ENCODE results near the gene SLCO2B1. TPM values are rescaled to one million over a fixed set of nuclear protein-coding genes. Genes with fewer than 3 reads are reported as not detected.

Gene SLCO2B1
- total and polyA plus RNA-seq, 2 experiments from 2014 or later: not detected

GRCh38 chr11:75143420-75143731, 7.5 kb upstream of the SLCO2B1 start:
- ATAC-seq (no peak), DNase-seq (ENCODE audit: low spot score) (no peak)
- Histone ChIP-seq H3K36me3 (ENCODE audit: insufficient read depth) (no peaks in the 10 kb centered on the region), H2AFZ (peak overlapping the region; percentile 80), H3K9me2 (ENCODE audit: insufficient read depth) (no peaks in the 10 kb centered on the region), H3K4me2 (no peak overlapping the region), H3K79me2 (replicated peaks; ENCODE audit: insufficient read depth) (no peaks in the 10 kb centered on the region), H3K4me3 (no peak overlapping the region), H3K27me3 (ENCODE audit: insufficient read depth) (no peaks in the 10 kb centered on the region), H3K4me1 (ENCODE audit: insufficient read depth) (no peaks in the 10 kb centered on the region; the same call in 1 of the 2 replicates), H4K20me1 (replicated peaks; ENCODE audit: insufficient read depth) (no peaks in the 10 kb centered on the region), H3F3A (replicated peaks; ENCODE audit: low read depth) (no peaks in the 10 kb centered on the region), H3K27ac (ENCODE audit: low read depth) (no peak overlapping the region)
- H3K4me3 Mint-ChIP-seq: no peak overlapping the region
- no peaks in the 10 kb centered on the region for H3K36me3 Mint-ChIP-seq (ENCODE audit: low read depth)
- no peak overlapping the region for H3K27ac Mint-ChIP-seq
- H3K27me3 Mint-ChIP-seq (ENCODE audit: insufficient read depth, low read depth, poor library complexity): peaks cover 29% of the 10 kb centered on the region
- no peak for TF ChIP-seq ZNF331 (CRISPR knock-in tag; IDR thresholded peaks at IDR 0.05; ENCODE audit: low read depth)
- no peak for TF ChIP-seq JUNB (IDR thresholded peaks at IDR 0.05; ENCODE audit: unreplicated experiment)
- no peak for TF ChIP-seq CTCF (conservative IDR thresholded peaks at IDR 0.05; ENCODE audit: low read depth in 2 of 2)
- TF ChIP-seq EZH2phosphoT487 (IDR thresholded peaks at IDR 0.05; ENCODE audit: unreplicated experiment): no peak
- no peak for TF ChIP-seq EZH2 (IDR thresholded peaks at IDR 0.05; ENCODE audit: low read depth, unreplicated experiment)
- no peak for TF ChIP-seq ETS1 (IDR thresholded peaks at IDR 0.05)
- TF ChIP-seq NANOG (IDR thresholded peaks at IDR 0.05; ENCODE audit: borderline replicate concordance): no peak
- TF ChIP-seq ZNF114 (CRISPR knock-in tag; IDR thresholded peaks at IDR 0.05): no peak
- no peak for TF ChIP-seq STAT1 (IDR thresholded peaks at IDR 0.05; ENCODE audit: unreplicated experiment)
- peaks cover 7% of the 10 kb centered on the region for H3K4me1 Mint-ChIP-seq
- no peaks in the 10 kb centered on the region; the same call in 2 of the 3 replicates for H3K9me3 Mint-ChIP-seq

GRCh38 chr11:75144716-75145014, 6.2 kb upstream of the SLCO2B1 start:
- Histone ChIP-seq H3K4me2 (no peak overlapping the region), H3K27me3 (ENCODE audit: insufficient read depth) (no peaks in the 10 kb centered on the region), H2AFZ (no peak overlapping the region), H3K27ac (ENCODE audit: low read depth) (no peak overlapping the region), H3K4me3 (no peak overlapping the region), H3F3A (replicated peaks; ENCODE audit: low read depth) (no peaks in the 10 kb centered on the region), H3K36me3 (ENCODE audit: insufficient read depth) (no peaks in the 10 kb centered on the region), H3K9me2 (ENCODE audit: insufficient read depth) (no peaks in the 10 kb centered on the region), H3K4me1 (ENCODE audit: insufficient read depth) (no peaks in the 10 kb centered on the region; the same call in 1 of the 2 replicates), H3K79me2 (replicated peaks; ENCODE audit: insufficient read depth) (no peaks in the 10 kb centered on the region), H4K20me1 (replicated peaks; ENCODE audit: insufficient read depth) (no peaks in the 10 kb centered on the region)
- Mint-ChIP-seq H3K27me3 (ENCODE audit: insufficient read depth, low read depth, poor library complexity) (peaks cover 26% of the 10 kb centered on the region), H3K9me3 (no peaks in the 10 kb centered on the region; the same call in 2 of the 3 replicates), H3K4me3 (no peak overlapping the region), H3K4me1 (peaks cover 7% of the 10 kb centered on the region), H3K27ac (no peak overlapping the region), H3K36me3 (ENCODE audit: low read depth) (no peaks in the 10 kb centered on the region)
- DNase-seq (ENCODE audit: low spot score) (no peak), ATAC-seq (no peak)
- TF ChIP-seq ETS1 (IDR thresholded peaks at IDR 0.05): no peak
- no peak for TF ChIP-seq CREB1 (CRISPR knock-in tag; IDR thresholded peaks at IDR 0.05; ENCODE audit: low read depth)
- TF ChIP-seq ZNF331 (CRISPR knock-in tag; IDR thresholded peaks at IDR 0.05; ENCODE audit: low read depth): no peak
- TF ChIP-seq NANOG (IDR thresholded peaks at IDR 0.05; ENCODE audit: borderline replicate concordance): no peak
- TF ChIP-seq ZNF114 (CRISPR knock-in tag; IDR thresholded peaks at IDR 0.05): no peak
- no peak for TF ChIP-seq JUNB (IDR thresholded peaks at IDR 0.05; ENCODE audit: unreplicated experiment)
- TF ChIP-seq POLR2AphosphoS5 (IDR thresholded peaks at IDR 0.05; ENCODE audit: low read depth): no peak
- TF ChIP-seq REST (IDR thresholded peaks at IDR 0.05; ENCODE audit: unreplicated experiment): no peak
- TF ChIP-seq EZH2phosphoT487 (IDR thresholded peaks at IDR 0.05; ENCODE audit: unreplicated experiment): no peak
- TF ChIP-seq STAT1 (IDR thresholded peaks at IDR 0.05; ENCODE audit: unreplicated experiment): no peak
